HL-60 (cell line): ENCODE results near the gene PTPRG.

Experiments
- GABPA ChIP-seq: IDR thresholded peaks from 2 replicates; pipeline ENCODE4 v1.6.1; 2012; ENCODE audit warnings: low read depth
- POLR2AphosphoS5 ChIP-seq: IDR thresholded peaks from 2 replicates; pipeline ENCODE4 v1.6.1; 2012; ENCODE audit warnings: low read depth
- TF ChIP-seq, protein P1 (sequence below): IDR thresholded peaks from one replicate; pipeline ENCODE4 v1.5.1; 2011; ENCODE audit warnings: low read length, control low read depth, inconsistent platforms; ENCODE audit not compliant: insufficient read depth
- TF ChIP-seq, protein P2 (sequence below): IDR thresholded peaks from 2 replicates; pipeline ENCODE4 v1.6.1; 2012; ENCODE audit warnings: low read depth; ENCODE audit not compliant: insufficient replicate concordance

DNA sequence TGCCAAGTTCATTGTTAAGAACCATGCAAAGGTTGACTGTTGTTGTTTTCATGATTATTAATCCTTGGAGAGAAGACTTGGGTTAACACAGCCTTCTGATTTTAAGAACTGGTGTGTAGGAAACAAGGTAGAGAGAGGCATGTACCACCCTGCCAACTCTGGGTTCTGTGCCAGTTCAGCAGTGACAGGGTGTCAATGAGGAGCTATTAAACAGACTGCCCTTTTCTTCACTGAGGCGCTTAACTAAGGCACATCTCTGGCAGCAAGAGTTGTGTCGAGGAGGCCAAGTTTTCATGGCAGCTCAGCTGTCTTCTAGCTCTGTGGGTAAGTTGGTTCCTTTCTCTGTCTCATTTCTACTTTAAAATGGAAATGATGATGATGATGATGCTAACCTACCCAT lies 694.4 kb downstream of the PTPRG start:
- TF ChIP-seq, protein P1, sequence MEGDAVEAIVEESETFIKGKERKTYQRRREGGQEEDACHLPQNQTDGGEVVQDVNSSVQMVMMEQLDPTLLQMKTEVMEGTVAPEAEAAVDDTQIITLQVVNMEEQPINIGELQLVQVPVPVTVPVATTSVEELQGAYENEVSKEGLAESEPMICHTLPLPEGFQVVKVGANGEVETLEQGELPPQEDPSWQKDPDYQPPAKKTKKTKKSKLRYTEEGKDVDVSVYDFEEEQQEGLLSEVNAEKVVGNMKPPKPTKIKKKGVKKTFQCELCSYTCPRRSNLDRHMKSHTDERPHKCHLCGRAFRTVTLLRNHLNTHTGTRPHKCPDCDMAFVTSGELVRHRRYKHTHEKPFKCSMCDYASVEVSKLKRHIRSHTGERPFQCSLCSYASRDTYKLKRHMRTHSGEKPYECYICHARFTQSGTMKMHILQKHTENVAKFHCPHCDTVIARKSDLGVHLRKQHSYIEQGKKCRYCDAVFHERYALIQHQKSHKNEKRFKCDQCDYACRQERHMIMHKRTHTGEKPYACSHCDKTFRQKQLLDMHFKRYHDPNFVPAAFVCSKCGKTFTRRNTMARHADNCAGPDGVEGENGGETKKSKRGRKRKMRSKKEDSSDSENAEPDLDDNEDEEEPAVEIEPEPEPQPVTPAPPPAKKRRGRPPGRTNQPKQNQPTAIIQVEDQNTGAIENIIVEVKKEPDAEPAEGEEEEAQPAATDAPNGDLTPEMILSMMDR = no peak
- TF ChIP-seq GABPA = no peak
- TF ChIP-seq, protein P2, sequence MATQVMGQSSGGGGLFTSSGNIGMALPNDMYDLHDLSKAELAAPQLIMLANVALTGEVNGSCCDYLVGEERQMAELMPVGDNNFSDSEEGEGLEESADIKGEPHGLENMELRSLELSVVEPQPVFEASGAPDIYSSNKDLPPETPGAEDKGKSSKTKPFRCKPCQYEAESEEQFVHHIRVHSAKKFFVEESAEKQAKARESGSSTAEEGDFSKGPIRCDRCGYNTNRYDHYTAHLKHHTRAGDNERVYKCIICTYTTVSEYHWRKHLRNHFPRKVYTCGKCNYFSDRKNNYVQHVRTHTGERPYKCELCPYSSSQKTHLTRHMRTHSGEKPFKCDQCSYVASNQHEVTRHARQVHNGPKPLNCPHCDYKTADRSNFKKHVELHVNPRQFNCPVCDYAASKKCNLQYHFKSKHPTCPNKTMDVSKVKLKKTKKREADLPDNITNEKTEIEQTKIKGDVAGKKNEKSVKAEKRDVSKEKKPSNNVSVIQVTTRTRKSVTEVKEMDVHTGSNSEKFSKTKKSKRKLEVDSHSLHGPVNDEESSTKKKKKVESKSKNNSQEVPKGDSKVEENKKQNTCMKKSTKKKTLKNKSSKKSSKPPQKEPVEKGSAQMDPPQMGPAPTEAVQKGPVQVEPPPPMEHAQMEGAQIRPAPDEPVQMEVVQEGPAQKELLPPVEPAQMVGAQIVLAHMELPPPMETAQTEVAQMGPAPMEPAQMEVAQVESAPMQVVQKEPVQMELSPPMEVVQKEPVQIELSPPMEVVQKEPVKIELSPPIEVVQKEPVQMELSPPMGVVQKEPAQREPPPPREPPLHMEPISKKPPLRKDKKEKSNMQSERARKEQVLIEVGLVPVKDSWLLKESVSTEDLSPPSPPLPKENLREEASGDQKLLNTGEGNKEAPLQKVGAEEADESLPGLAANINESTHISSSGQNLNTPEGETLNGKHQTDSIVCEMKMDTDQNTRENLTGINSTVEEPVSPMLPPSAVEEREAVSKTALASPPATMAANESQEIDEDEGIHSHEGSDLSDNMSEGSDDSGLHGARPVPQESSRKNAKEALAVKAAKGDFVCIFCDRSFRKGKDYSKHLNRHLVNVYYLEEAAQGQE = no peak
- TF ChIP-seq POLR2AphosphoS5 = no peak
